ENCODE results near the gene CDYL2. TPM values are rescaled to one million over a fixed set of nuclear protein-coding genes. Genes with fewer than 3 reads are reported as not detected.

The CDYL2 gene
- total and polyA plus RNA-seq, 2 experiments from 2014 or later = 7.4 to 12.2 TPM

DNA sequence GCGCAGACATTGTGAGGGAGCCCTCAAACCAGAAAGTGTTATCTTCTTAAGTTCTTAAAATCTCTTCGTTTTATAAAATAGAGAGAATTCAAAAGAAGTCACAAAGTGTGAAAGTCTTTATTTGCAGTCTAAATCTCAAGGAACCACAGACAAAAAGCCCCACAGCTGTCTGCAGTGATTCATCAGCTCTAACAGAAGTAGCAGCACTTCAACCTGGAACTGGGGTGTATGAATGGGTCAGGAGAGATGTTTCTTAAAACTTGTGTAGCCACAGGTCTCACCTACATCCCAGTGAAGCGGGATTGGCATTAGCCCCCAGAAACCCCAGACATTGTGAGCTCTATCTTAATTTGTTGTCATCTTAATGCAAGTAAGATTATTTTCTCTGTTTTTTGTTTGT lies 61.1 kb downstream of the CDYL2 start:
- no peaks in the 10 kb centered on the region for H3K9me2 ChIP-seq (replicated peaks; ENCODE audit: insufficient read depth)
- TF ChIP-seq, protein P1, sequence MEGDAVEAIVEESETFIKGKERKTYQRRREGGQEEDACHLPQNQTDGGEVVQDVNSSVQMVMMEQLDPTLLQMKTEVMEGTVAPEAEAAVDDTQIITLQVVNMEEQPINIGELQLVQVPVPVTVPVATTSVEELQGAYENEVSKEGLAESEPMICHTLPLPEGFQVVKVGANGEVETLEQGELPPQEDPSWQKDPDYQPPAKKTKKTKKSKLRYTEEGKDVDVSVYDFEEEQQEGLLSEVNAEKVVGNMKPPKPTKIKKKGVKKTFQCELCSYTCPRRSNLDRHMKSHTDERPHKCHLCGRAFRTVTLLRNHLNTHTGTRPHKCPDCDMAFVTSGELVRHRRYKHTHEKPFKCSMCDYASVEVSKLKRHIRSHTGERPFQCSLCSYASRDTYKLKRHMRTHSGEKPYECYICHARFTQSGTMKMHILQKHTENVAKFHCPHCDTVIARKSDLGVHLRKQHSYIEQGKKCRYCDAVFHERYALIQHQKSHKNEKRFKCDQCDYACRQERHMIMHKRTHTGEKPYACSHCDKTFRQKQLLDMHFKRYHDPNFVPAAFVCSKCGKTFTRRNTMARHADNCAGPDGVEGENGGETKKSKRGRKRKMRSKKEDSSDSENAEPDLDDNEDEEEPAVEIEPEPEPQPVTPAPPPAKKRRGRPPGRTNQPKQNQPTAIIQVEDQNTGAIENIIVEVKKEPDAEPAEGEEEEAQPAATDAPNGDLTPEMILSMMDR (IDR thresholded peaks at IDR 0.05; ENCODE audit: poor library complexity) = no peak
- TF ChIP-seq EZH2 (IDR thresholded peaks at IDR 0.05; ENCODE audit: borderline replicate concordance) (no peak), EZH2phosphoT487 (IDR thresholded peaks at IDR 0.05; ENCODE audit: low read depth, severe bottlenecking, unreplicated experiment) (no peak)
- H4K20me1 ChIP-seq (ENCODE audit: insufficient read depth, poor library complexity, severe bottlenecking) = no peaks in the 10 kb centered on the region
- H3K36me3 ChIP-seq (replicated peaks; ENCODE audit: insufficient read depth, low read depth) = no peaks in the 10 kb centered on the region
- H3K27me3 ChIP-seq = no peaks in the 10 kb centered on the region
- H3K4me2 ChIP-seq = no peak overlapping the region
- no peak overlapping the region for H3K4me3 ChIP-seq
- no peak overlapping the region for H3K27ac ChIP-seq
- H2AFZ ChIP-seq = no peak overlapping the region
- WGBS (ENCODE audit: low lambda C conversion rate, missing lambda C conversion rate) = 90% methylated on average over 3 of the region's 3 CpGs
- peaks cover 11% of the 10 kb centered on the region for H3K79me2 ChIP-seq
- H3K4me1 ChIP-seq (ENCODE audit: insufficient read depth) = no peaks in the 10 kb centered on the region
- no peak for DNase-seq (ENCODE audit: low spot score)
- H3K9me3 ChIP-seq (ENCODE audit: low read depth) = no peaks in the 10 kb centered on the region

DNA sequence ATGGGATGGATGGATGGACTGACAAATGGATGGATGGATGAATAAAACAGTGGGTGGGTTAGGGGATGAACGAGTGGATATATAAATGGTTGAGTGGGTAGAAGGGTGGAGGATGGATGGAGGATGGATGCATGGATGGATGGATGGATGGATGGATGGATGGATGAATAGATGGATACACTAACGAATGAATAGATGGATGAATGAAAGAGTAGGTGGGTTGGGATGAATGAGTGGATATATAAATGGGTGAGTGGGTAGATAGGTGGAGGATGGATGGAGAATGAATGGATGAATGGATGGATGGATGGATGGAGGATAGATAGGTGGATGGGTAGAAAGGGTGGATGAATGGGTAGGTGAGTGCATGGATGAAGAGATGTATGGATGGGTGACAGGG lies 62.1 kb downstream of the CDYL2 start:
- H3K27ac ChIP-seq = no peak overlapping the region
- DNase-seq (ENCODE audit: low spot score) = no peak
- no peaks in the 10 kb centered on the region for H3K27me3 ChIP-seq
- H3K4me3 ChIP-seq = no peak overlapping the region
- no peak overlapping the region for H3K4me2 ChIP-seq
- peaks cover 11% of the 10 kb centered on the region for H3K79me2 ChIP-seq
- H3K9me2 ChIP-seq (replicated peaks; ENCODE audit: insufficient read depth) = no peaks in the 10 kb centered on the region
- no peak overlapping the region for H2AFZ ChIP-seq
- TF ChIP-seq EZH2phosphoT487 (IDR thresholded peaks at IDR 0.05; ENCODE audit: low read depth, severe bottlenecking, unreplicated experiment) = no peak
- no peaks in the 10 kb centered on the region for H3K36me3 ChIP-seq (replicated peaks; ENCODE audit: insufficient read depth, low read depth)
- WGBS (ENCODE audit: low lambda C conversion rate, missing lambda C conversion rate) = 91% methylated on average over 2 of the region's 2 CpGs
- H3K4me1 ChIP-seq (ENCODE audit: insufficient read depth) = no peaks in the 10 kb centered on the region
- no peaks in the 10 kb centered on the region for H4K20me1 ChIP-seq (ENCODE audit: insufficient read depth, poor library complexity, severe bottlenecking)
- H3K9me3 ChIP-seq (ENCODE audit: low read depth) = no peaks in the 10 kb centered on the region

DNA sequence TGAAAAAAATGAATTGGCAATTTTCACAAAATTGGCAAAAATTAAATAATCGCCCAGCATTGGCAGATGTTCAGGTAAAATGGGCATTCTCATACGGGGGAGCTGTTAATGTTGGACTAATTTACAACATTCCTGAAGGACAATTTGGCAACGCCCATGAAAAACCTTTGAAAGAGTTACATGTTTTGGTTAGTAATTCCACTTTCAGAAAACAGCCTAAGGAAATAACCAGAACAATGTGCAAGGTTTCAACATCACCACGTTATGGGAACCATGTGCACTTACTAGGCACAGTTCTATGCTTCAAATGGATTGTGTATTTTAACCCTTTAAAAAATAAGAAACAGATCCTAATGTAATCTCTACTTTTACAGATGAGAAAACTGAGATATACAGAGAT lies 62.7 kb downstream of the CDYL2 start:
- TF ChIP-seq, protein P1 (IDR thresholded peaks at IDR 0.05; ENCODE audit: poor library complexity) = no peak
- TF ChIP-seq EZH2 (IDR thresholded peaks at IDR 0.05; ENCODE audit: borderline replicate concordance) (no peak), EZH2phosphoT487 (IDR thresholded peaks at IDR 0.05; ENCODE audit: low read depth, severe bottlenecking, unreplicated experiment) (no peak)
- Histone ChIP-seq H3K9me3 (ENCODE audit: low read depth) (no peaks in the 10 kb centered on the region), H3K4me2 (no peak overlapping the region), H3K4me3 (no peak overlapping the region), H3K27ac (no peak overlapping the region), H4K20me1 (ENCODE audit: insufficient read depth, poor library complexity, severe bottlenecking) (no peaks in the 10 kb centered on the region), H3K4me1 (ENCODE audit: insufficient read depth) (no peaks in the 10 kb centered on the region), H3K36me3 (replicated peaks; ENCODE audit: insufficient read depth, low read depth) (no peaks in the 10 kb centered on the region), H3K79me2 (peaks cover 5% of the 10 kb centered on the region), H3K27me3 (no peaks in the 10 kb centered on the region), H3K9me2 (replicated peaks; ENCODE audit: insufficient read depth) (no peaks in the 10 kb centered on the region), H2AFZ (no peak overlapping the region)
- no peak for DNase-seq (ENCODE audit: low spot score)
- 85% methylated on average over 4 of the region's 4 CpGs for WGBS (ENCODE audit: low lambda C conversion rate, missing lambda C conversion rate)

DNA sequence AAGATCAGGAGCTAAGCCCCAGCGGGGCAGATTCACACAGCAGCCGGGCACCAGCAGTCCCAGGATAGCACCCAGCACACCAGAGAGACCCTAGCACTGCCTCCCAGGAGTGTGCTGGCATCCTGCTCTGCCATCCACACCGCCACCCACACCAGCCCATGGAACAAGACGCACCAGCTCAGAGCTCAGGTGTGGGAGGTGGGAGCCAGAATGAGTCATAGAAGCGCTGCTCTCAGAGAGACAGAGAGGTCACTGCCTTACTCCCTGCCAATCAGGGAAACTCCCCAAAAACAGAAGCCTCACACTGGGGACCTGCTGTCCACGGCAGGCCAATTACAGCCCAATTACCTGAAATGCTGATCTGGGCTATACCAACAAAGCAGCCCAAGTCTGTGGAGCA lies 64.9 kb downstream of the CDYL2 start:
- 92% methylated on average over 6 of the region's 6 CpGs for WGBS (ENCODE audit: low lambda C conversion rate, missing lambda C conversion rate)
- no peak for DNase-seq (ENCODE audit: low spot score)
- TF ChIP-seq EZH2 (IDR thresholded peaks at IDR 0.05; ENCODE audit: borderline replicate concordance) (no peak), EZH2phosphoT487 (IDR thresholded peaks at IDR 0.05; ENCODE audit: low read depth, severe bottlenecking, unreplicated experiment) (no peak)
- TF ChIP-seq, protein P1 (IDR thresholded peaks at IDR 0.05; ENCODE audit: poor library complexity) = no peak
- H3K9me3 ChIP-seq (ENCODE audit: low read depth) = no peaks in the 10 kb centered on the region
- H3K9me2 ChIP-seq (replicated peaks; ENCODE audit: insufficient read depth) = no peaks in the 10 kb centered on the region
- no peaks in the 10 kb centered on the region for H4K20me1 ChIP-seq (ENCODE audit: insufficient read depth, poor library complexity, severe bottlenecking)
- H3K27ac ChIP-seq = no peak overlapping the region
- no peak overlapping the region for H2AFZ ChIP-seq
- no peaks in the 10 kb centered on the region for H3K36me3 ChIP-seq (replicated peaks; ENCODE audit: insufficient read depth, low read depth)
- H3K4me3 ChIP-seq = no peak overlapping the region
- H3K79me2 ChIP-seq = peaks cover 5% of the 10 kb centered on the region
- no peaks in the 10 kb centered on the region for H3K27me3 ChIP-seq
- no peak overlapping the region for H3K4me2 ChIP-seq
- no peaks in the 10 kb centered on the region for H3K4me1 ChIP-seq (ENCODE audit: insufficient read depth)

Data from hepatocyte (in vitro differentiated cells).